ENCODE data around the gene THBS3. TPM values are rescaled to one million over a fixed set of nuclear protein-coding genes. Genes with fewer than 3 reads are reported as not detected.
A peak's percentile ranks its signal among the peaks of the same experiment; 100 is the strongest.

The THBS3 gene
- total and polyA plus RNA-seq, 2 donors: 7.6 to 46.1 TPM

GRCh38 chr1:155181371-155182051, 26.2 kb downstream of the THBS3 start:
- H3K36me3 ChIP-seq (ENCODE audit: control insufficient read depth in 2 of 2, insufficient read depth in 2 of 2, low read length in 1 of 2): peaks cover 26 to 37% of the 10 kb centered on the region in 2 donors
- no peak for DNase-seq (ENCODE audit: low read depth in 6 of 9, low spot score in 9 of 9)
- no peaks in the 10 kb centered on the region for H3K27me3 ChIP-seq (ENCODE audit: control insufficient read depth in 2 of 2, insufficient read depth in 1 of 2, low read length in 1 of 2)
- 98% methylated on average over 18 of the region's 18 CpGs for WGBS
- H3K27ac ChIP-seq (ENCODE audit: low read depth in 1 of 2, low read length in 1 of 2): no peak overlapping the region
- peaks cover 3 to 7% of the 10 kb centered on the region in 2 donors for H3K4me1 ChIP-seq (ENCODE audit: control insufficient read depth in 2 of 2, insufficient read depth in 2 of 2, low read length in 2 of 2)
- peaks cover 0 to 6% of the 10 kb centered on the region in 2 donors for H3K9me3 ChIP-seq (ENCODE audit: control insufficient read depth in 2 of 2, insufficient read depth in 1 of 2, low read length in 1 of 2)
- H3K4me3 ChIP-seq (ENCODE audit: low read length in 2 of 2): no peak overlapping the region

GRCh38 chr1:155179112-155180031, 28.3 kb downstream of the THBS3 start:
- peaks cover 0 to 3% of the 10 kb centered on the region in 2 donors for H3K27me3 ChIP-seq (ENCODE audit: control insufficient read depth in 2 of 2, insufficient read depth in 1 of 2, low read length in 1 of 2)
- peaks cover 26 to 37% of the 10 kb centered on the region in 2 donors for H3K36me3 ChIP-seq (ENCODE audit: control insufficient read depth in 2 of 2, insufficient read depth in 2 of 2, low read length in 1 of 2)
- no peak overlapping the region for H3K4me3 ChIP-seq (ENCODE audit: low read length in 2 of 2)
- 97% methylated on average over 31 of the region's 31 CpGs for WGBS
- no peak overlapping the region for H3K27ac ChIP-seq (ENCODE audit: low read depth in 1 of 2, low read length in 1 of 2)
- H3K4me1 ChIP-seq (ENCODE audit: control insufficient read depth in 2 of 2, insufficient read depth in 2 of 2, low read length in 2 of 2): peaks cover 12 to 28% of the 10 kb centered on the region in 2 donors
- peaks cover 0 to 6% of the 10 kb centered on the region in 2 donors for H3K9me3 ChIP-seq (ENCODE audit: control insufficient read depth in 2 of 2, insufficient read depth in 1 of 2, low read length in 1 of 2)
- DNase-seq (ENCODE audit: low read depth in 6 of 9, low spot score in 9 of 9): no peak

DNA sequence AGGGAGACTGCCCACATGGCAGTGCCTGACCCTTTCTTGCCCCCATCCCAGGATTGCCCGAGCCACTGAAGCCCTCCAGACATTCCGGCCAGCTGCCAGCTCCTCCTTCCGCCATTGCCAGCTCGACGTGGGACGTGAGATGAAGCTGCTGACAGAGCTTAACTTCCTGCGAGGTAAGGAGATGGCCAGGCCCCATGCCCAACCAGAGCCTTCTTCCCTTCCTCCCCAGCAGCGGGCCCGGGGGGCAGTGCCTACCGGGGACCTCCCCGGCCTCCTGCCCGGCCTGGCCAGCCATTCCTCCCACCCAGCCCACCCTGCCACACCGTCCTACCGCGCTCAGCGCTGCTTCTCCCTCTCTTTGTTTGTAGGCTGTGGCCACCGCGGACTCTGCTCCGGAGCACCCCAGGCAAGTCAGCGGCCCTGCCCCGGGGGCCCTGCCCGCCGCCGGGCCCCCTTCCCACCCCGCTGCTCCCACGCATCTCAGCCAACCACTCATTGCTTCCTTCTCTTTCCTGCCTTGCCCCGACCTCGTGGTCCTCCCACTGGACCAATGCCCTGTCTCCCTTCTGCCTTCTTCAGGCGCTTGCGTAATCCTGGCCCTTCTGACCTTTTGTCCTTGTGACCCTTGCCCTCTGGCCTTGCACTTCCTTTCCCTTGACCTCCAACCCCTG, 29.1 kb downstream of the THBS3 start:
- DNase-seq (ENCODE audit: low read depth in 6 of 9, low spot score in 9 of 9): no peak
- Histone ChIP-seq H3K27me3 (ENCODE audit: control insufficient read depth in 2 of 2, insufficient read depth in 1 of 2, low read length in 1 of 2) (peaks cover 0 to 7% of the 10 kb centered on the region in 2 donors), H3K4me1 (ENCODE audit: control insufficient read depth in 2 of 2, insufficient read depth in 2 of 2, low read length in 2 of 2) (peaks cover 14 to 36% of the 10 kb centered on the region in 2 donors), H3K9me3 (ENCODE audit: control insufficient read depth in 2 of 2, insufficient read depth in 1 of 2, low read length in 1 of 2) (peaks cover 0 to 6% of the 10 kb centered on the region in 2 donors), H3K4me3 (ENCODE audit: low read length in 2 of 2) (no peak overlapping the region), H3K36me3 (ENCODE audit: control insufficient read depth in 2 of 2, insufficient read depth in 2 of 2, low read length in 1 of 2) (peaks cover 26 to 33% of the 10 kb centered on the region in 2 donors), H3K27ac (ENCODE audit: low read depth in 1 of 2, low read length in 1 of 2) (no peak overlapping the region)
- 96% methylated on average over 30 of the region's 30 CpGs for WGBS

DNA sequence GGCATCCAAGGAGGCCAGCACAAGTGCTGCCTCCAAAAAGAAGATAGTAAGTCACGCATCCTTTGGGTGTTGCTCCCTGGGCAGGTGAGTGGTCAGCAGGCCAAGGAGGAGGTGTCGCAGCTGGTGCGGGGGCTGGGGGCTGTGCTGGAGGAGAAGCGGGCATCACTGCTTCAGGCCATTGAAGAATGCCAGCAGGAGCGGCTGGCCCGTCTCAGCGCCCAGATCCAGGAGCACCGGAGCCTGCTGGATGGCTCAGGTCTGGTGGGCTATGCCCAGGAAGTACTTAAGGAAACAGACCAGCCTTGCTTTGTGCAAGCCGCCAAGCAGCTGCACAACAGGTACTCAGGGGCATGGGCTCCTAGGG, 29.8 kb downstream of the THBS3 start:
- Histone ChIP-seq H3K27ac (ENCODE audit: low read depth in 1 of 2, low read length in 1 of 2) (no peak overlapping the region), H3K4me1 (ENCODE audit: control insufficient read depth in 2 of 2, insufficient read depth in 2 of 2, low read length in 2 of 2) (peaks cover 16 to 40% of the 10 kb centered on the region in 2 donors), H3K27me3 (ENCODE audit: control insufficient read depth in 2 of 2, insufficient read depth in 1 of 2, low read length in 1 of 2) (peaks cover 0 to 7% of the 10 kb centered on the region in 2 donors), H3K9me3 (ENCODE audit: control insufficient read depth in 2 of 2, insufficient read depth in 1 of 2, low read length in 1 of 2) (peaks cover 0 to 6% of the 10 kb centered on the region in 2 donors), H3K4me3 (ENCODE audit: low read length in 2 of 2) (no peak overlapping the region), H3K36me3 (ENCODE audit: control insufficient read depth in 2 of 2, insufficient read depth in 2 of 2, low read length in 1 of 2) (peaks cover 26 to 32% of the 10 kb centered on the region in 2 donors)
- no peak for DNase-seq (ENCODE audit: low read depth in 6 of 9, low spot score in 9 of 9)
- over 99% methylated on average over 9 of the region's 9 CpGs for WGBS

GRCh38 chr1:155177192-155177917, 30.3 kb downstream of the THBS3 start:
- H3K27me3 ChIP-seq (ENCODE audit: control insufficient read depth in 2 of 2, insufficient read depth in 1 of 2, low read length in 1 of 2): peaks cover 0 to 7% of the 10 kb centered on the region in 2 donors
- peaks cover 0 to 6% of the 10 kb centered on the region in 2 donors for H3K9me3 ChIP-seq (ENCODE audit: control insufficient read depth in 2 of 2, insufficient read depth in 1 of 2, low read length in 1 of 2)
- H3K4me3 ChIP-seq (ENCODE audit: low read length in 2 of 2): no peak overlapping the region
- peaks cover 26 to 32% of the 10 kb centered on the region in 2 donors for H3K36me3 ChIP-seq (ENCODE audit: control insufficient read depth in 2 of 2, insufficient read depth in 2 of 2, low read length in 1 of 2)
- H3K4me1 ChIP-seq (ENCODE audit: control insufficient read depth in 2 of 2, insufficient read depth in 2 of 2, low read length in 2 of 2): peaks cover 18 to 43% of the 10 kb centered on the region in 2 donors
- no peak for DNase-seq (ENCODE audit: low read depth in 6 of 9, low spot score in 9 of 9)
- H3K27ac ChIP-seq (ENCODE audit: low read depth in 1 of 2, low read length in 1 of 2): no peak overlapping the region
- WGBS: 95% methylated on average over 11 of the region's 11 CpGs

DNA sequence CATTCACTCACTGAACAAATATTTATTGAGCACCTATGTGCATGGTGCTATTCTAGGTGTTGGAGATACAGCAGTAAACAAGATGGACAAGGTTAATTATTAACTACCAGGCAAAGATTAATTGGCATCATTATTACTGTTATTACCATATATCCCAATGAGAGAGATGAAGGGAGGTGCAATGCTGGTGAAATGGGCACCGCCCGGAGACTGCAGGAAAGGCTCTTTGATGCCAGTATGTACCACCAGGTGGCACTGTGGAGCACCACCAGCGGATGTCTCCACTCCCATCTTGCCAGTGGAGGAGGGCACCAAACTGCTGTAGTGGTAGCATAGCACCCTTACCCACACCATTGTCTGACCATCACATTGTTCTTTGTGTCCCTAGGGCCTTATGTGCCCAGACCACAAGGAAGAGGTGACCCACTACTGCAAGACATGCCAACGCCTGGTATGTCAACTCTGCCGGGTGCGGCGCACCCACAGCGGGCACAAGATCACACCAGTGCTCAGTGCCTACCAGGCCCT, 31.1 kb downstream of the THBS3 start:
- Histone ChIP-seq H3K9me3 (ENCODE audit: control insufficient read depth in 2 of 2, insufficient read depth in 1 of 2, low read length in 1 of 2) (peaks cover 0 to 6% of the 10 kb centered on the region in 2 donors), H3K27me3 (ENCODE audit: control insufficient read depth in 2 of 2, insufficient read depth in 1 of 2, low read length in 1 of 2) (peaks cover 0 to 7% of the 10 kb centered on the region in 2 donors), H3K36me3 (ENCODE audit: control insufficient read depth in 2 of 2, insufficient read depth in 2 of 2, low read length in 1 of 2) (peaks cover 26 to 32% of the 10 kb centered on the region in 2 donors), H3K4me3 (ENCODE audit: low read length in 2 of 2) (no peak overlapping the region), H3K27ac (ENCODE audit: low read depth in 1 of 2, low read length in 1 of 2) (peak overlapping the region in 1 of 2 donors; percentile 49), H3K4me1 (ENCODE audit: control insufficient read depth in 2 of 2, insufficient read depth in 2 of 2, low read length in 2 of 2) (peaks cover 22 to 47% of the 10 kb centered on the region in 2 donors)
- DNase-seq (ENCODE audit: low read depth in 6 of 9, low spot score in 9 of 9): peak in 7 of 9 donors; percentile 62 to 90 (median 83)
- WGBS: 64% methylated on average over 8 of the region's 8 CpGs

DNA sequence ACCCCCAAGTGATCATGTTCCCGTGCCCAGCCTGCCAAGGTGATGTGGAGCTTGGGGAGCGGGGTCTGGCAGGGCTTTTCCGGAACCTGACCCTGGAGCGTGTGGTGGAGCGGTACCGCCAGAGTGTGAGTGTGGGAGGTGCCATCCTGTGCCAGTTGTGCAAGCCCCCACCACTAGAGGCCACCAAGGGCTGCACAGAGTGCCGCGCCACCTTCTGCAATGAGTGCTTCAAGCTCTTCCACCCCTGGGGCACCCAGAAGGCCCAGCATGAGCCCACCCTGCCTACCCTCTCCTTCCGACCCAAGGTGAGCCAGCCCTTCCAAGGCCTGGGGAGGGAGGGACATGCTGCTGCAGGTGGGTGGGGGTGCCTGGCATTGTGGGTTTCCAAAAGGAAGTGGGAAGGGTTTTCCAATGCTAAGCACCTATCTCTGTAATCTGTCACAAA, 31.7 kb downstream of the THBS3 start:
- H3K9me3 ChIP-seq (ENCODE audit: control insufficient read depth in 2 of 2, insufficient read depth in 1 of 2, low read length in 1 of 2): peaks cover 0 to 6% of the 10 kb centered on the region in 2 donors
- DNase-seq (ENCODE audit: low read depth in 6 of 9, low spot score in 9 of 9): no peak
- no peak overlapping the region for H3K4me3 ChIP-seq (ENCODE audit: low read length in 2 of 2)
- H3K27ac ChIP-seq (ENCODE audit: low read depth in 1 of 2, low read length in 1 of 2): peak overlapping the region in 1 of 2 donors; percentile 49
- 94% methylated on average over 9 of the region's 9 CpGs for WGBS
- H3K4me1 ChIP-seq (ENCODE audit: control insufficient read depth in 2 of 2, insufficient read depth in 2 of 2, low read length in 2 of 2): peaks cover 22 to 47% of the 10 kb centered on the region in 2 donors
- peaks cover 0 to 7% of the 10 kb centered on the region in 2 donors for H3K27me3 ChIP-seq (ENCODE audit: control insufficient read depth in 2 of 2, insufficient read depth in 1 of 2, low read length in 1 of 2)
- H3K36me3 ChIP-seq (ENCODE audit: control insufficient read depth in 2 of 2, insufficient read depth in 2 of 2, low read length in 1 of 2): peaks cover 26 to 32% of the 10 kb centered on the region in 2 donors

- H3K9me3 ChIP-seq (ENCODE audit: control insufficient read depth in 2 of 2, insufficient read depth in 1 of 2, low read length in 1 of 2): peaks cover 0 to 6% of the 10 kb centered on the region in 2 donors
- H3K27ac ChIP-seq (ENCODE audit: low read depth in 1 of 2, low read length in 1 of 2): peak overlapping the region in 1 of 2 donors; percentile 17
- H3K4me1 ChIP-seq (ENCODE audit: control insufficient read depth in 2 of 2, insufficient read depth in 2 of 2, low read length in 2 of 2): peaks cover 22 to 47% of the 10 kb centered on the region in 2 donors
- DNase-seq (ENCODE audit: low read depth in 6 of 9, low spot score in 9 of 9): no peak
- WGBS: 95% methylated on average over 12 of the region's 12 CpGs
- H3K36me3 ChIP-seq (ENCODE audit: control insufficient read depth in 2 of 2, insufficient read depth in 2 of 2, low read length in 1 of 2): peaks cover 30 to 34% of the 10 kb centered on the region in 2 donors
- H3K27me3 ChIP-seq (ENCODE audit: control insufficient read depth in 2 of 2, insufficient read depth in 1 of 2, low read length in 1 of 2): peaks cover 0 to 7% of the 10 kb centered on the region in 2 donors
- no peak overlapping the region for H3K4me3 ChIP-seq (ENCODE audit: low read length in 2 of 2)
Observed at GRCh38 chr1:155175281-155175926, 32.3 kb downstream of the THBS3 start.
